ENCODE data around the gene DERA.
"Not testable (repeated sequence)": the region's sequence is repeated elsewhere in the genome, so short reads cannot be mapped to it uniquely, and the experiment has no call there.

DNA sequence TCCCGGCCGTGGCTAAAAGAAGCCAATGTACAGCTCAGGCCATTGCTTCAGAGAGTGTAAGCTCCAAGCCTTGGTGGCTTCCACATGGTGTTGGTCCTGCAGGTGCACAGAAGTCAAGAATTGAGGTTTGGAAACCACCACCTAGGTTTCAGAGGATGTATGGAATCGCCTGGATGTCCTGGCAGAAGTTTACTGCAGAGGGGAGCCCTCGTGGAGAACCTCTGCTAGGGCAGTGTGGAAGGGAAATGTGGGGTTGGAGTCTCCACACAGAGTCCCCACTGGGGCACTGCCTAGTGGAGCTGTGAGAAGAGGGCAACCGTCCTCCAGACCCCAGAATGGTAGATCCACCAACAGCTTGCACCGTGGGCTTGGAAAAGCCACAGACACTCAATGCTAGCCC lies 103.3 kb downstream of the DERA start:
- TF ChIP-seq, protein P1, sequence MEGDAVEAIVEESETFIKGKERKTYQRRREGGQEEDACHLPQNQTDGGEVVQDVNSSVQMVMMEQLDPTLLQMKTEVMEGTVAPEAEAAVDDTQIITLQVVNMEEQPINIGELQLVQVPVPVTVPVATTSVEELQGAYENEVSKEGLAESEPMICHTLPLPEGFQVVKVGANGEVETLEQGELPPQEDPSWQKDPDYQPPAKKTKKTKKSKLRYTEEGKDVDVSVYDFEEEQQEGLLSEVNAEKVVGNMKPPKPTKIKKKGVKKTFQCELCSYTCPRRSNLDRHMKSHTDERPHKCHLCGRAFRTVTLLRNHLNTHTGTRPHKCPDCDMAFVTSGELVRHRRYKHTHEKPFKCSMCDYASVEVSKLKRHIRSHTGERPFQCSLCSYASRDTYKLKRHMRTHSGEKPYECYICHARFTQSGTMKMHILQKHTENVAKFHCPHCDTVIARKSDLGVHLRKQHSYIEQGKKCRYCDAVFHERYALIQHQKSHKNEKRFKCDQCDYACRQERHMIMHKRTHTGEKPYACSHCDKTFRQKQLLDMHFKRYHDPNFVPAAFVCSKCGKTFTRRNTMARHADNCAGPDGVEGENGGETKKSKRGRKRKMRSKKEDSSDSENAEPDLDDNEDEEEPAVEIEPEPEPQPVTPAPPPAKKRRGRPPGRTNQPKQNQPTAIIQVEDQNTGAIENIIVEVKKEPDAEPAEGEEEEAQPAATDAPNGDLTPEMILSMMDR (IDR thresholded peaks at IDR 0.05 in 8 of 11, conservative IDR thresholded peaks at IDR 0.05 in 3 of 11), result not testable (repeated sequence)
- not testable (repeated sequence) for TF ChIP-seq POLR2A, POLR2AphosphoS5 (IDR thresholded peaks at IDR 0.05)
